ENCODE results near the gene HOPX.
"Not testable (repeated sequence)": the region's sequence is repeated elsewhere in the genome, so short reads cannot be mapped to it uniquely, and the experiment has no call there.

HOPX gene

DNA sequence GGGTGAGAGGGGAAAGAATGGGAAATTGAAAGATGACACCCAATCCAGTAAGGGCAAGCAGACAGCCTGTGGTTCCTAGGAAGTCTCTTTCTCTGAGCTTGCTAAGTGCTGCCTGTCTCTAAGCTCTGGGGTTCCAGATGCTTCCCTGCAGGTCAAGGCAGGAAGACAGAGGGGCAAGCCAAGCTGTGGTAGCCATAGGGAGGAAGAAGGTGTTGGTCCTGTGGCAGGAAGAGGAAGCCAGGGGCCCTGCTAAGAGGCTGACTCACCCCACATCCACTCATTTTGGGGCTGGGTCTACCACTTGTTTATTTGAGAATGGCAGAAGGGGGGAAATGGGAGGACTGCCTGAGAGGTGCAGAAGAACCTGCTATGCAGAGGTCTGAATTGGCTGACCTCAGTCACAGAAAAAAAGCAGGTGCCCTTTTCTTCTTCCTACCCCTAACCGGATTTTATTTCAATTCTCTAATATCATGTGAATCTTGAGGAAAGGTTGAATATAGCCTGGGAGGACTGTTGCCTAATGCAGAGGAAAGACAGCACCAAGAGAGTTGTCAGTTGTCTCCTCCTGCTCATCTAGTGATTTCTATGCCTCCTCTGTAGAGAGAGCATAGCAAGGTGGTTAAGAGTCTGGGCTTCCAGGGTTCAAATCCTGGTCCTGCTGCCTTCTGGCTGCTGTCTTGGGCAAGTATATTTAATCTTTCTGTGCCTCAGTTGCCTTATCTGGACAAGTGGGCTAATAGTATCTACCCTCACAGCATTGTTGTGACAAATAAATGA lies 27.4 kb downstream of the HOPX start:
- DNase-seq, result no peak

DNA sequence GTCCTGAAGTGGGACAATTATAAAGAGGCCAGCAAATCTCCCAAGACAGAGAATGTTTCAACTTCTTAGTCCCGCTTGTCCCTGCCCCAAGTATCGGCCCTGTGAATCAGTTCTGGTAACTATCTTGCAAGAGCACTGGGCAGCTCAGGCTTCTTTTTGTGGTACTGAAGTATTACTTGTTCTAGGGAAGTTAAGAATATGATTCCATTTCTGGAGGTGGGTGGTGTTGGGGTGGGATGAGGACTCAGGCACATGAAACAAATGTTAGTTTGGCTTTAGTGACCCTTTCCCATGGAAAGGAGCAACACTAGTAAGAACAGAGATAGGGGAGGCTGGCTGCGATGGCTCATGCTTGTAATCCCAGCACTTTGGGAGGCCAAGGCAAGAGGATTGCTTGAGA lies 28.9 kb downstream of the HOPX start:
- no peak for DNase-seq

DNA sequence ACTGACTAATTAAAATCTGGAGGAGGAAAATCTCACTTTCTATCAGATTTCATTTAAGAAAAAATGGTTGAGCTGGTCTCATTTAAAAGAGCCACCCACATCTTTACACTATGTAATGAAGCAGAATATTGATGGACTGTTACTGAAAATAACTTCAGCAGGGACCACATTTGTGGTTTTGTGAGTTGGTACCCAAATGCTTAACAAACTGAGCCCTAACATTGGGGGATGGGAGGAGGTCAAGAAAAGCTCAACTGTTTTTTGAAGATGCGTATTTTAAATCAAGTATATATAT lies 30.1 kb downstream of the HOPX start:
- DNase-seq, result no peak

DNA sequence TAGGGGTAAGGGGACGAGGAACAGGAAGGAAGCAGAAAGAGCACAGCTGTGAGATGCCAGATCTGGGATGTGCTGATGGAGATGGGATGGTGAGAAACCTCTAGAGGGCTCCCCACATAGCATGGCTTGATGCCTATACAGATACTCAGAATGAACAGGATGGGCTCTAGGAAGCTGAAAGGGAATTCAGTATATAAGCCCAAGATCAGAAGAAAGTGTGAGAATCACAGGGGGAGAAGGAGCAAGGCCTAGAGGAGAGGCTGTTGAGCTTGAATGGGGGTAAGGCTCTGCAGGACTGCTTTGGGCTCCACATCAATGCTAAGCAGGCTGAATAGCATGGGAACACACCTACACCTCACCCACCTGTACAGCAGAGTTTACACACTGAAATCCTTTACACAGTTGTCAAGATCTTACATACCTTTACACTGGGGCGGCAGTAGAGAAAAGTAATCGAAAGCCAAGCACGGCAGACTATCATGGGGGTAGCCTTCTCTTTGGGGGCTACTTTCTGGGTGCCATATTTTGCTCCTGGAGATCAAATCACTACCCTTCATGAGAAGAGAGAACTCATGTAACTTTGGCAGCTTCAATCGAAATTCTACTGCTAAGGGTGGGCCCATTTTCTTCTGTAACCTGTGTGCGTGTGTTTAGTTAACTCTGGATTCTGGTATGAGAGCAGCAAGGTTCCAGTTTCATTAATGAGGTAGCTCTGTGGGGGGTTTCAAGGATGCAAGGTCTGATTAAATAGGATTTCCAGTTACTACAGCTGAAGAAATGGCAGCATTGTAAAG lies 30.6 kb downstream of the HOPX start:
- DNase-seq, result no peak

DNA sequence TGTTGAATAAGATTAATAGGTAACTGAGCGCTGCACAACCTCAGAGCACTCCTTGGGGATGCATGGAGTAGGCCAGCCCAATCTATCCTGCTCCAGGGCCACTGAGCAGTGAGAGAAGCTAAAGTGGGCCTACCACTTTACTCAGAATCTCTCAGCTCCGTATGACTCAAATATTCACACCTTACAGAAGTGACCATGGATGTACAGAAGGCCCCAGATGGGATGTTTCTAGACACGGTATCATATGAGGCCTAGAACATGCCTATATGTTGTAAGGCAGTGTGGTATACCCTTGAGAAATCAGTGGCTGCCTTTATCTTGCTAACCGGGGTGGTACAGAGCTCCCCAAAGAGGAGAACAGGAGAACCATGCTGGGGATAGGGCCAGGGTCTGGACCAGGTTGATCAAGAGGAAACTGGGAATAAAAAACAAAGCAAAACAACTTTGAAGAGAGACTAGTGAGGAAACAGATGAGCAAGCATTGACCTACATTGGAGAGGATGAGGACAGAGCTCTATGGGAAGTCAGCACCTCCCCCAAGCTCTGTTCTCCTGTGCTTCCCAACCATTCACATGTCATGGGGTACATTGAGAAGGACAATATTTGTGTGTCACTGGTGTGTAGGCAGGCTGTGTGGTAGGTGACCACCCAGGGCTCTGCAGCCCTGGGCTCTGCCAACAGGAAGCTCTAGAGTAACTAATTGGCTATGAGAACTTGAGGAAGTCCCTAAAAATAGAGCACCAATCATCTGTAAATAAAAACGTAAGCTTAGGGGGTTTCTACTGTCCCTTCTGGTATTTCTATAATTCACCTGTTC lies 31.4 kb downstream of the HOPX start:
- DNase-seq, result no peak

DNA sequence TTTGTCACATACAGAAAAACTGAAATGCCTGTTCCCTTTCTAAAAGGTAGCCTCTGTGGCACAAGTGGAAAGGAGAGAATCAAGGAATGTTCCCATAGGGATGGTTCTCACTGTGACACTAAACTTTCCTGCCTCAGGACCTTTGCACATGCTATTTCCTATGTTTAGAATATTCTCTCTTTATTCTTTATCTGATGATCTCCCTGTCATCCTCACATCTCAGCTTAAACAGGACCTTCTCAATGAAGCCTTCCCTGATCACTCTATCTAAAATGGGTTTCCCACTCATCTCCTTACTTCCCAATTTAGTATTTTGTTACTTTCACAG lies 32.3 kb downstream of the HOPX start:
- DNase-seq, result no peak

DNA sequence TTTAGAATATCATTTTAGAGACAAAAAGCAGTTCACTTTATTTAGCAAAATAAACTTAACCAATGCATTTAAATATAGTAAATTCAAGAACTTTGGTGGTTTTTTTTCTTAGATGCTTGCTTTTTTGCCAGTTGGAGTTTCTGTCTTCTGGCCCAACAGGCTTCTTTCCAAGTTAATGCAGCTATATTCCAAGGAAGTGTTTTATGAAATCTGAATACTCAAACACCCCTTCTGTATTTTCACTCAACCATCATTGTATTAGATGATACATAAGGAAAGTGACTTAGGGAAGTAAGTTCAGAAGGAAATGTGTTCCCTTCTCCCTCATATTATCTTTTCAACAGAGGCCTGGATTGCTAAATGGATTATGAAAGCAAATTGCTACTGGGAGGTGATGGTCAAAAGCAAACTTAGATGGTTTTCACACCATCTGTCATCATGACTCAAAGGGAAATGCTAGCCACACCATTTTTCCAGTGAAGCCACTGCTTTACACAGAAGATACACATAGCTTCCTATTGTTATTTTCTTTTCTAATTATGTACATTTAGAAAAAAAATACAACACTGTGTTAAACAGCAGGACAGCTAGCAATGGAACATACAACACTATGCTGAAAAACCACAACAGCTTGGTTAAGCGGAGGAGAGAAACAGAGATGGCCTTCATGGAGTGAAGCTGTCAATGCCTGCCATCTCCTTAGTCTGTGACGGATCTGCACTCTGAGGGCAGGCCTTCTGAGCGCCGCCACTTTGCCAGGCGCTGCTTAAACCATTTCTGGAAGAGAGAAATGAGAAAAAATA lies 32.9 kb downstream of the HOPX start:
- DNase-seq, result no peak

DNA sequence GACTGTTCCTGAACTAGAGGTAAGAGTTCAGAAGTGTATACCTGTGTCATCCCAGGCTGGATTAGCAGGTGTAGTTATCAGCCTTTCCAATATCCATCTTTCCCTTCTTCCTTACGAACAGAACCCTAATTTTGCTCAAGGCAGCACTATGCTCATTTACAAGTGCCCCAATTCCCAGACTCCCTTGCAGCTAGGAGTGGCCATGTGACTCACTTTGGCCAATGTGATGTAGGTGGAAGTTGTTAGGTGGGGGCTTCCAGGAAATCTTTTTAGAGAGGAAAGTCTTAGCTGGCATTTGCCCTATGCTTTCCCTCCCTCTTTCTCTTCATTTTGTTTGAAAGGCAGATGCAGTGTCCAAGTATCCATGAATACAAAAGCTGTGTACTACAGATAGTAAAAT lies 34.8 kb downstream of the HOPX start:
- DNase-seq, result no peak

DNA sequence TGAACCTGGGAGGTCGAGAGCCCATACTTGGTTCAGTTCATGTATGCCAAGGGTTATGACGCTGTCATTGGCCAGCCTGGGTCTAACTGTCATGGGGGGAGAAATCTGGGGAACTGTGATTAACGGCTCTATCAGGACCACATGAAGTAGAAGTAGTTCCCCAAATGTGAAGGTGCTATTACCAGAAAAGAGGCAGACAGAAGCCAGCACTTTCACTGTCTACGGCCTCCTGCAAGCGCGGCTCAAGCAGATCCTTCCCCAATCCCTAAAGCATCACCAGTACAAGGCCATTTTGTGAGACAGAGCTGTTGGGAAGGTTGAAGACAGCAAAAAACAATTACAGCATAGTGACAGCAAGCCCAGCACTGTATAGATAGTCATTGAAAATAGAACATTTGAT lies 37.5 kb downstream of the HOPX start:
- DNase-seq, result no peak

DNA sequence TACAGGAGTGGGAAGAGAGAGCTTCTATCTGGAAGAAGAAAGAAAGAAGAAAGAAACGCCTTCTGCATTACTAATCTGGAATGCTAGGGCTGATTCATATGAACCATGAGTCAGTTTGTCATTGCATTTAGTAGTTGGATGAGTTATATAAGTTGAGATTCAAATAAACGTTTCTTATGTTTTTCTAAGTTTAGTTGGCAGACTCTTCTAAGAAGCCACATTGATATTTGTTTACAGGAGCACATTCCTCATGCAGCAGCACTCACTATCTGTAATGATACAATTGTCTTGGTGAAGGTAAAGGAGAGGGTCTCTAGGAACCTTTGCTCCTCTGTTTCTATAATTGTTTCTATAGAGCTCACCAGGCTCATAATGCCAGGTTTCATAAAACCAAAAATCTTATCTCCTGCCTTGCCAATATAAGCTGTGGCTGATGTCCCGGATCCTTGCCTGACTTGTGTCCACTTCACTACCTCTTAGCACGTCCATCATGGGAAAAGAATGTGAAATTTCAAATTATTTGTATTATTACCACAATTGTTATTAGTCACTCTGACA lies 39.5 kb downstream of the HOPX start:
- peak; percentile 56 to 88 for DNase-seq

DNA sequence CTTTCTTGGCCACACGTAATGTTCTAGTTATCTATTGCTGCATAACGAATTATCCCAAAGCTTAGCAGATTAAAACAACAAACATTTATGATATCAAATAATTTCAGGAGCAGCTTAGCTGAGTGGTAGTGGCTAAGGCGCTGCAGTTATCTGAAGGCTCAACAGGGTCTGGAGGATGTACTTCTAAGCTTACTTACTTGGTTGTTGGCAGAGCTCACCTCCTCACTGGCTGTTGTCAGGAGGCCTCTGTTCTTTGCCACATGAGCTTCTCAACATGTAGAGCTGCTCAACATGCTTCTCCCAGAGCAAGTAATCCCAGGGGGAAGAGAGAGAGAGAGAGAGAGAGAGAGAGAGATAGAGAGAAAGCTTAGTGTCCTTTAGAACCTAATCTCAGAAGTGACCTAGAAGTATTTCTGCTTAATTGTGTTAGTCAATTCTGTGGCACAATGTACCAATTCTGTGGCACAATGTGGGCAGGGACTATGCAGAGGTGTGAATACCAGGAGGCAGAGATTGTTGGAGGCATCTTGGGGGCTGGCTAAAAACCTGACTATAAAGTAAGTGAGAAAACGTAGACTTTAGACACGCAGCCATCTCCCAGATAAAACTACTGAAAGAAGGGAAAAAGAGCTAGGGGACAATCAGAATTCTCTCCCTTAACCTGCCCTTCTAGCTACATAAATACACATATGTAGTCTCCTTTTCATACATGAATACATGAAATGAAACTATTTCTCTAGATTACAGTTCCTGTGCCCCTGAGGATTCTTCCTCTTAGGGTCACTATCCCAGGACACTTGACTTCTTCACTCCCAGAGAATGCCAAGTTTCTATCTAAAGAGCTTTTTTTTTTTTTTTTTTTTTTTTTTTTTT lies 40.2 kb downstream of the HOPX start:
- DNase-seq, result no peak

DNA sequence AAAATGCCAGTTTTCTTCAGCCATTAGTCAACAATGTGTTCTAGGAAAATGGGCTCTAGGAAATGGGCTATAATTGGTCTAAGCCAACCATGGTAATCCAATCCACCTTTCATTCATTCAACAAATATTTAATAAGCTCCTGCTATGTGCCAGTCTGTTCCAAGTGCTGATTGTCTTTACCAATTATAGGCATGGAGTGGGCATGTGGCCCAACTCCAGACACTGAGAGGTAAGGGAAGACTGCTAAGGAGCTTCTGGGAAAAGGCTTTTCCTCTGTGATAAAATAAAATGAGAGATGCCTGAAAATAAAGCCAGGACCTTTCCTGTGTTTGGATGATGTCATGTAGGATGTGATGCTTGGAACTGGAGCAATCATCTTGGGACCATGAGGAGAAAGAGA lies 43.3 kb downstream of the HOPX start:
- DNase-seq, result no peak

DNA sequence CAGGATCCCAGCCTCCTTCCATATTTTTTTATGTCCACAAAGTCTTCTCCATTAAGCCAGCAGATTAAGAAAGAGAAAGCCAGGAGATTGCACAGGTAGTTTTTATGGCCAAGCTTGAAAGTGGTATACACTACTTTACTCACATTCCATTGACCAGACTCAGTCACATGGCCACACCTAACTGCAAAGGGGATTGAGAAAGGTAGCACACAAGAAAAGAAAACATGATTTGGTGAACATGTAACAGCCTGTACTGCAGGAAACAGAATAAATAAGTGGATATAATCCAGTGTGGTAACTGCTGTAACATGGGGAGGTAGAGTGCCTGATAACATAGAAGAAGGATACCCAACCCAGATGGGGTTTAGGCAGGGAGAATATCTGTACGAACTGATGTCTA lies 43.9 kb downstream of the HOPX start:
- no peak for DNase-seq

DNA sequence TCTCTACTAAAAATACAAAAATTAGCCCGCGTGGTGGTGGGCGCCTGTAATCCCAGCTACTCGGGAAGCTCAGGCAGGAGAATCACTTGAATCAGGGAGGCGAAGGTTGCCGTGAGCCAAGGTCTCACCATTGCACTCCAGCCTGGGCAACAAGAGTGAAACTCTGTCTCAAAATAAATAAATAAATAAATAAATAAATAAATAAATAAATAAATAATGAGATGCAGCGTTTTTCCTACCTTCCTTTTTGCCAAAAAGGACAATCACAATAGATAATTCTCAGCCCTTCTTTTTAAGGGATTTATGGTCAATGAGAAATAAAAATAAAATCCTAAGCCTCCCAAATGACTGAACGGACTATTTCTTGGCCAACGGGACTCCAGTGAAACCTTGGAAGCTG lies 46.1 kb downstream of the HOPX start:
- not testable (repeated sequence) for DNase-seq

DNA sequence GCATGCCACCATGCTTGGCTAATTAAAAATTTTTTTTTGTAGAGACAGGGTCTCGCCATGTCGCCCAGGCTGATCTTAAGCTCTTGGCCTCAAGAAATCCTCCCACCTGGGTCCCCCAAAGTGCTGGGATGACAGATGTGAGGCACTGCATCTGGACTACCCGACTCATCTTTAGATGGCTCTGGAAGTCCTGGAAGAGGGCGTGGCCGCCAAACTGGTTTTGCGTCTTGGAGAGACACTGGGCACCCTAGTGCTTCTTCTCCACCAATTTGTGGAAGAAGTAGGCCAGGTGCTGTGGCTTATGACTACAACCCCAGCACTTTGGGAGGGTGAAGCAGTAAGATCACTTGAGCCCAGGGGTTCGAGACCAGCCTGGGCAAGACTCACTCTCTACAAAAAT lies 47.6 kb downstream of the HOPX start:
- DNase-seq, result no peak

DNA sequence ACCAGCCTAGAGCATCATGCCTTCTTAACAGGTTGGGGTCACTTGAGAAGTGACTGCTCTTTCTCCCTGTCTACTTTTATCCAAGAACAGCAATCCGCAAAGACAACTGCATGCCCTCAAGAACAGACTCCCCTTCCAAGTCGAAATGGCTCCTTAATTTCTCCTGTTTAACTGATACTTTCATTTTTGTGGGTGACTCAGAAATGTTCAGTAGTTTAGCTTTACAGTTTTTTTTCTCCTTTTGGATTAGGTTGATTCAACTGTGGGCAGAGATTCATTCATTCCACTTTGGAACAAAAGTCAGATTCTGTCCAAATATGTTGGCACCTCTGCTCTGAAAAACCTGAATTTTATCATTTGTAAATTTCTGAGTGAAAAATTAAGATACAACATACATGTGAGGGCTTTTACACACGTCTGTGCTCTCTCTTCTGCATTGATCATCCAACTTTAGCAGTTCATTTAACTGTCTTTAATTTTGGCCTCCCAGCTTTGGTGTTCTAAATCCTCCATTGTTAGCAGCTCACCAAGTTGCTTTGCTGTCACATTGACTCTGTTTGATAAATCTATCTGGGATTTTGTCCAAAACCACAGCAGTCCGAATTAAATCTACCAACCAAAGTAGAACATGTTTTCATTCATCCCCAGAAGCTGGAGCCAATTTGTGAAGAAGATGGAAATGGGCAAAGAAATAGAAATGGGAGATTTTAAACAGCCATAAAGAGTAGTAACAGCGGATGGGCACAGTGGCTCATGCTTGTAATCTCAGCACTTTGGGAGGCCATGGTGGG lies 50.0 kb downstream of the HOPX start:
- DNase-seq, result no peak

DNA sequence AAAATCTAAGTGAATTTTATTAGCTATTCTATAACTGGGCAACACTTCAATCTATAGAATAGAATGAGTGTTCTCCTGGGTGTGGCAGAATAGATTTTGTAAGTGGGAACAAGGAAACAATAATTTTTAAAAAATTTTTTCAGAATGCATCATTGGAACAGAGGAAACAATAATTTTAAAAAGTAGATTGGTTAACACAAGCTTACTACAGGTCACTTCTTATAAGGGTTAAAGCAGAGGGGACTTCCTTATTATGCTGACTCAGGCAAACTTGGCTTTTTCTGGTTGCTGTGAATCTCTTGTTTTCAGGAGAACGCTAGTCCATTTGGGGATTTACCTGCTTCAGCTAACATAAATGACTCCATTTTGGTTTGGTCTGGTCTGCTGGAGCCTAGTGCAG lies 52.5 kb downstream of the HOPX start:
- no peak for DNase-seq

DNA sequence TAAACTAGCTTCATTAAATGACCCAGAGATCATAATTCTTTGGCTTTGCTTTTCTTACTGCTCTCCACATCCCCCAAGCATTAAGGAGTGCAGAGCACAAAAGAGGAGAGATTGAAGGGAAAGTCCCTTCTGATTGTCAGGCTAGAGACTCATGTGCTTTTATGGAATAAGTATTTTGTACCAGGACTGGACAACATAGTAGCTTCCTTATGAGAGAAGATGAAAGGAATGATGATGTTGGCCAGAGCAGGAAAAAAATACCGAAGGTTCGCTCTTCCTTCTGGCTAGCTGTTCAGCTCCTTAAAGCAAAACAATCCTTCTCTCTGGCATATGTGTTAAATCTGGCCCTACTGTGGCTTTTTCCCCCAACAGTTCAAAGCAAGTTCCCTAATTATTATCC lies 53.1 kb downstream of the HOPX start:
- DNase-seq, result no peak

DNA sequence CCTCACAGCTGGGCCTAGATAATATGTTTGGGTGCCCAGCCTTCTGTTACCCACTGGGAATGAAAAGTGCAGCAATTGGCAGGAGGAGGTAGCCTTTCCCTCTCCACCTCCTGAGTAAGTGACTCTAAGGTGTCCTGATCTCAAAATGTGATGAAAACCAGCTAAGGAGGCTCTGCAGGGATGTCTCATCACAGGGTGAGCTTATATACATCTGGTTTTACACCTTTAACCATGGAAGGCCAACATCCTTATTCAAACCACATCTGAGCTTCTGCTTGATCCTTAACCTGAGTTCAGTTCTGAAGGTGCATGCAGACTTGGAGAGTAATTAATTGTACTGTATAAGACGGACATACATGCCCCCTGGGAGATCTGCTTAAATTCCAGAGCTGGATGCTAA lies 53.7 kb downstream of the HOPX start:
- no peak for DNase-seq

DNA sequence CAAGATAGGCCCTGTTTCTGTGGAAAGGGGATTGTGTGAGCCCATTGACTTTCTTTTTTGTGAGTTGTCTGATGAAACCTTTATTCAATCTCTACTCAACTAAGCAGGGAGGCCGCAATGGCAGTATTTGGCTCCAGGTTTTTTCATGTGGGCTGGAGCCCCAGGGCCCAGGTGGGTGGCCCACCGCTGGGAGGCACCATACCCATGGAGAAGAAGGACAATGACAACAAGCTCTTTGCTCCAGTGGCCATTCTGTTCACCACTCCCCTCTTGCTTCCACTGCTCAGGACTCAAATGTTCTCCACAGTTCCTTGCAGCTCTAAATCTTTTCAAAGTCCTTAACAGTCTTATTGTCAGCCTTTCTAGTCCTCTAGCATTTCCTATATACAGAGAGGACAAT lies 54.1 kb downstream of the HOPX start:
- no peak for DNase-seq

DNA sequence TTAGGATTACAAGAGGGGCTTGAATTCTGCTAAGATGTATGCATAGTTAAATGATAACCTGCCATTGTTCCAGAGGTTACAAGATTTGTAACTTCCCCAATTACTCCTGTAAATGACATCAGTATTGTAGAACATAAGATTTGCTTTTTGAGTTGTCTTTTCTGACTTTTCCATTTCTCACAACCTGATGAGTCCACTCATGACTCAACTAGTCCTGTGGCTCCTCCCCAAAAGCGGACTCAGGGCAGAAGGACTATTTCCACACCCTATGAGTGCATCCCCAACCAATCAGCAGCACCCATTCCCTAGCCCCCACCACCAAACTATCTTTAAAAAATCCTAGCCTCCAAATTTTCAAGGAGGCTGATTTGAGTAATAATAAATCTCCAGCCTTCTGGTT lies 54.7 kb downstream of the HOPX start:
- DNase-seq, result no peak

Data from SW 1271 (cell line).